Ecto neural progenitor cell (in vitro differentiated cells): ENCODE results near the gene ADCY4.

ENCODE experiments used
- DNase-seq: peaks from one replicate; pipeline ENCODE4 v3.0.0-alpha.2; 2018; ENCODE audit warnings: low spot score

Gene ADCY4

GRCh38 chr14:24315243-24315806 lies 19.5 kb downstream of the ADCY4 start:
- no peak for DNase-seq

GRCh38 chr14:24314377-24315193 lies 20.3 kb downstream of the ADCY4 start:
- no peak for DNase-seq

- no peak for DNase-seq
Measured at GRCh38 chr14:24313913-24314312, 21.0 kb downstream of the ADCY4 start.

- DNase-seq, result no peak
Measured at GRCh38 chr14:24312736-24313507, 21.9 kb downstream of the ADCY4 start.

GRCh38 chr14:24311837-24312615 lies 22.8 kb downstream of the ADCY4 start:
- DNase-seq, result no peak

- no peak for DNase-seq
Measured at GRCh38 chr14:24310646-24311604, 23.9 kb downstream of the ADCY4 start, which contains the start of gene LTB4R. Gene LTB4R, plus strand, starts transcription at chr14:24311502. Its CDS starts 4,150 bp downstream, at chr14:24315652.

- DNase-seq, result no peak
Measured at GRCh38 chr14:24310265-24310645, 24.6 kb downstream of the ADCY4 start.

- DNase-seq, result no peak
Measured at GRCh38 chr14:24309538-24310264, 25.2 kb downstream of the ADCY4 start, which contains the start of gene LTB4R2. Gene LTB4R2, plus strand, starts transcription at chr14:24310140. Its CDS starts 525 bp downstream, at chr14:24310665.

- DNase-seq, result no peak
Measured at GRCh38 chr14:24308342-24309124, 26.3 kb downstream of the ADCY4 start.

GRCh38 chr14:24307575-24308341 lies 27.1 kb downstream of the ADCY4 start, which contains the start of gene CIDEB:
Gene CIDEB, minus strand, starts transcription at chr14:24307977. Its CDS starts 119 bp downstream, at chr14:24307858.
- DNase-seq, result peak; percentile 67

- no peak for DNase-seq
Measured at GRCh38 chr14:24307156-24307574, 27.7 kb downstream of the ADCY4 start.

GRCh38 chr14:24304019-24304387 lies 30.9 kb downstream of the ADCY4 start:
- no peak for DNase-seq

GRCh38 chr14:24300326-24300980 lies 34.4 kb downstream of the ADCY4 start:
- no peak for DNase-seq

GRCh38 chr14:24299255-24300191 lies 35.3 kb downstream of the ADCY4 start, which contains the start of the genes DHRS1 and NOP9:
Gene DHRS1, minus strand, starts transcription at chr14:24299780. Its CDS starts 674 bp downstream, at chr14:24299106.
Gene NOP9, plus strand, starts transcription at chr14:24299850. Its CDS starts 105 bp downstream, at chr14:24299955.
- DNase-seq, result peak; percentile 96

GRCh38 chr14:24298892-24299254 lies 36.0 kb downstream of the ADCY4 start:
- DNase-seq, result no peak

GRCh38 chr14:24297190-24297964 lies 37.5 kb downstream of the ADCY4 start:
- DNase-seq, result no peak
